ENCODE results near the gene VAT1.
A peak's percentile ranks its signal among the peaks of the same experiment; 100 is the strongest.
"Not testable (repeated sequence)": the region's sequence is repeated elsewhere in the genome, so short reads cannot be mapped to it uniquely, and the experiment has no call there.

The VAT1 gene

GRCh38 chr17:43021741-43022512 lies at the start of gene VAT1:
Gene VAT1 (minus strand): TSS chr17:43022385. CDS start chr17:43022322, 63 bp downstream.
- peak; percentile 94 for DNase-seq (ENCODE audit: low spot score)

DNA sequence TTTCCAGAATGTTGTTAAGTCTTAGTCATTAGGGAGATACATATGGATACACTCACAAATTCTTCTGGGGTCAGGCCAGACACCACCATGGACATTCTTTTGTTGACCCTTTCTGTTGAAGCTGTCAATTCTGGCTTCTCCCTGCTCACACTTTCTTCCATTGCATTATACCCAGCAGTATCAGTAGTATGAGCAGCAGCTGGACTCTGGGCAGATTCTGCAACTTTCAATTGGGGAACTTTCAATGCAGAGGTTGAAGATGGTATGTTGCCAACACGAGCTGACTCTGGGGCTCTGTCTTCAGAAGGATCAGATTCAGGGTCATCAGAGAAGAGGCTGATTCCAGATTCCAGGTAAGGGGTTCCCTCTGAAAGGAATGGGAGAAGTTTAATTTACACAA lies 48.7 kb upstream of the VAT1 start:
- no peak for DNase-seq (ENCODE audit: low spot score)

- no peak for DNase-seq (ENCODE audit: low spot score)
Measured at GRCh38 chr17:43070257-43070656, 48.1 kb upstream of the VAT1 start.

- DNase-seq (ENCODE audit: low spot score), result no peak
Measured at GRCh38 chr17:43069368-43069898, 47.2 kb upstream of the VAT1 start.

DNA sequence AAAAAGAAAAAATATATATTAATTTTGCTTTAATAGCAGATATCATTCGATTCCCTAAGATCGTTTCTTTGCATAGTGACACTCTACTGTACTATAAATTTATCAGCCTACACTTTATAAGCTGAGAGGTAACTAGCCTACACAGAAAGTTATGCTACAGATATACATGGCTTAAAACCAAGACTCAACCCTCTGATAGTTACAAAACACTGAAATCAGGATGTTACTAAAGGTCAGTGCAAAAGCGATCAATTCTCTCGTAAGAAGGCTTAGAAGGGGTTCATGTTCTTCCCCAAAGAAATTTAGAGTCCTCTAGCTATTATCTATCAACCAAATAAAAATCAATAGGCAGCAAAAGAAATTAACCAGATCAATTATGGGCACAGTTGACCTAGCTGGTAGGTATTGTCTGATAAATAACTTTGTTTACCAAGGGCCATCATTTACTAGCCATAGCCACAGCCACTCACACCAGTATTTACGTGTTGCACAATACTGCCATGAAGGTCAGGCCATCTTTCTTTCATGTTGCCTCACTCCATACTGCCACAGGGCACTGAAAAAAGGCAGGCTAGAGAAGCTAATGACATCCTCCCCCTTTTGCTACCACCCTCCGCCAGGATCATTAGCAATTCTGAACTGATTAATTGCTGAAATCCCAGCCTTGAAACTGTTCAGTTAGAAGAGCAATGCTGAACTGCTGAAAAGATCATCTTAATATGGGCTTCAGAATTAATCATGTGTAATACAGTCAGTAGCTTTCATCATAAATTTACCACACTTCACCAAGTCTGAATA lies 46.6 kb upstream of the VAT1 start:
- no peak for DNase-seq (ENCODE audit: low spot score)

DNA sequence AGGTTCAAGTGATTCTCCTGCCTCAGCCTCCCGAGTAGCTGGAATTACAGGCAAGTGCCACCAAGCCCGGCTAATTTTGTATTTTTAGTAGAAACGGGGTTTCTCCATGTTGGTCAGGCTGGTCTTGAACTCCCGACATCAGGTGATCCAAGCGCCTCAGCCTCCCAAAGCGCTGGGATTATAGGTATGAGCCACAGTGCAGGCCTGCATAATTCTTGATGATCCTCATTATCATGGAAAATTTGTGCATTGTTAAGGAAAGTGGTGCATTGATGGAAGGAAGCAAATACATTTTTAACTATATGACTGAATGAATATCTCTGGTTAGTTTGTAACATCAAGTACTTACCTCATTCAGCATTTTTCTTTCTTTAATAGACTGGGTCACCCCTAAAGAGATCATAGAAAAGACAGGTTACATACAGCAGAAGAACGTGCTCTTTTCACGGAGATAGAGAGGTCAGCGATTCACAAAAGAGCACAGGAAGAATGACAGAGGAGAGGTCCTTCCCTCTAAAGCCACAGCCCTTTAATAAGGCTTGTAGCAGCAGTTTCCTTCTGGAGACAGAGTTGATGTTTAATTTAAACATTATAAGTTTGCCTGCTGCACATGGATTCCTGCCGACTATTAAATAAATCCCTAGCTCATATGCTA lies 40.9 kb upstream of the VAT1 start:
- DNase-seq (ENCODE audit: low spot score), result no peak

DNA sequence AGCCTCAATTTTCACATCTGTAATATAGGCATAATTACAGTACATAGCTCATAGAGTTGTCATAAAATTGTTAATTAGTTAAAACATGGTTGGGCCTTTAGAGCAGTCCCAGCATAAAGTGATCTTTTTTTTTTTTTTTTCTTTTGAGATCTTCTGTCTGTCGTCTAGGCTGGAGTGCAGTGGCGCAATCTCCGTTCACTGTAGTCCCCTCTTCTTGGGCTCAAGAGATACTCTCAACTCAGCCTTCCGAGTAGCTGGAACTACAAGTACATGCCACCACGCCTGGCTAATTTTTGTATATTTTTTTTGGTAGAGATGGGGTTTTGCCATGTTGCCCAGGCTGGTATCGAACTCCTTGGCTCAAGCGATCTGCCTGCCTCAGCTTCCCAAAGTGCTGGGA lies 33.9 kb upstream of the VAT1 start:
- DNase-seq (ENCODE audit: low spot score), result no peak

- not testable (repeated sequence) for DNase-seq (ENCODE audit: low spot score)
Measured at GRCh38 chr17:43053008-43053407, 30.8 kb upstream of the VAT1 start.

DNA sequence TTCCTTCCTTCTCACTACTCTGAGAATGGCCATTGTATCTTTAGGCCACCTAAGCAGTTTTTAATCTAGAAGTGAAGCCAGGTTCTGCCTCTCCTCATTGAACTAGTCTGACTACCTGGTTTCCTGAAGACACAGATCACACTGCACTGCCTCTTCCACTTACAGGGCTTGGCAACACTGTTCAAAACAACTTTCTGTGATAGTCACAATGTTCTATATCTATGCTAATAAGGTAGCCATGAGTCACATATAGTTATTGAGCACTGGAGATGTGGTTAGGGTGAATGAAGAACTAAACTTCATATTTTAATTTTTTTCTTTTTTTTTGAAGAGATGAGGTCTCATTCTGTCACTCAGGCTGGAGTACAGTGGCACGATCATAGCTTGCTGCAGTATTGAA lies 29.8 kb upstream of the VAT1 start:
- no peak for DNase-seq (ENCODE audit: low spot score)

- no peak for DNase-seq (ENCODE audit: low spot score)
Measured at GRCh38 chr17:43044024-43044423, 21.8 kb upstream of the VAT1 start.

- peak; percentile 32 for DNase-seq (ENCODE audit: low spot score)
Measured at GRCh38 chr17:43043307-43043706, 21.1 kb upstream of the VAT1 start.

DNA sequence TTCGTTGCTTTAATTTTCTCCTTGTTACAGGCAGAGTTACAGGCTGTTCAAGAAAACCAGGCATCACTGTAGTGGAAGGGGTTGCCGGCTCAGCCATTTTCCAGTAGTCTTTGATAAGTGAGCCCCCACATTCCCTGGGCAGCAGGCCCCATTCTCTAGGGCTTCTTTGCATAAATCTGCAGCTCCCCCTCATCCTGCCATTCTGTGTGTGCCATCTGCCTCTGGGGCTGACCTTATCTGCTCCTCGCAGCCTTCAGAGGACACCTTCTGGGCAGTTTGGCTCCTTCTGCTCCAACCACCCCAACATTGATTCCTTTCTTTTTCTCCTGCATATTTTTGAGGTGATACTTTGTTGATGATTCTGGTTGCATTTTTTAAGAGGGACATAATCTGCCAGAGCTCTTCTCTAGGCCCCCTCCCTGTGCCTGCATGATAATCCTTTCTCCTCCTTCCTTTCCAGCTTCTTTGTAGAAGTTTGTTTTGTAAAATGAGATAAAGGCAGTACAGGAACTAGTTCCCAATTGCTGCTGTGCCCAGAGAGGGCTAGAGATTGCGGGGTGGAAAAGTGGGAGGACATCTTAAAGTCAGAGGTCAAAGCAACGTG lies 19.9 kb upstream of the VAT1 start:
- DNase-seq (ENCODE audit: low spot score), result peak; percentile 23

- DNase-seq (ENCODE audit: low spot score), result no peak
Measured at GRCh38 chr17:43040655-43041054, 18.5 kb upstream of the VAT1 start.

GRCh38 chr17:43039646-43040045 lies 17.5 kb upstream of the VAT1 start:
- no peak for DNase-seq (ENCODE audit: low spot score)

DNA sequence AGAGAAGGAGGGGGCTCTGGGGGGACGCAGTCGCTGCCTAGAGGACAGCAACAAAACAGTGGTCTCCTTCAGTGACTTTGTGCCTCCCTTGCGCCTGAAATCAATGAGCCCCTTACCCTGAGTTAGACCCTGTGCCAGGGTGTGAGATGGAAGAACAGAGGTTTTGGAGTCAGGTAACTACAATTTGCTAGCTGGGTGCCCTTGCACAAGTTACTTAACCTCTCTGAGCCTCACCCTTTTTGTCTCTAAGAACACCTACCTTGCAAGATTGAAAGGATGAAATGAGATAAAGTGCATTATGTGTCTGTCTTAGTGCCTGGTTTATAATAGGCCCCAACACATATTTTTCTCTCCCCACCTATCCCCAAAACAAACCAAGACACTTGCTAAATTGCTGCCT lies 12.7 kb upstream of the VAT1 start:
- no peak for DNase-seq (ENCODE audit: low spot score)

- DNase-seq (ENCODE audit: low spot score), result no peak
Measured at GRCh38 chr17:43033948-43034881, 12.0 kb upstream of the VAT1 start.

GRCh38 chr17:43031666-43032065 lies 9.5 kb upstream of the VAT1 start:
- no peak for DNase-seq (ENCODE audit: low spot score)

- DNase-seq (ENCODE audit: low spot score), result no peak
Measured at GRCh38 chr17:43030137-43030767, 8.1 kb upstream of the VAT1 start.

GRCh38 chr17:43028221-43028861 lies 6.2 kb upstream of the VAT1 start:
- DNase-seq (ENCODE audit: low spot score), result no peak

Data from GM03348 (cell line).